NCI-H2227 (cell line): ENCODE measurements around the gene CLTRN.

Experiments
- DNase-seq: peaks from one replicate; lab custom pipeline; 2025; ENCODE audit not compliant: unreplicated experiment; lab: John Stamatoyannopoulos, UW

Gene CLTRN

DNA sequence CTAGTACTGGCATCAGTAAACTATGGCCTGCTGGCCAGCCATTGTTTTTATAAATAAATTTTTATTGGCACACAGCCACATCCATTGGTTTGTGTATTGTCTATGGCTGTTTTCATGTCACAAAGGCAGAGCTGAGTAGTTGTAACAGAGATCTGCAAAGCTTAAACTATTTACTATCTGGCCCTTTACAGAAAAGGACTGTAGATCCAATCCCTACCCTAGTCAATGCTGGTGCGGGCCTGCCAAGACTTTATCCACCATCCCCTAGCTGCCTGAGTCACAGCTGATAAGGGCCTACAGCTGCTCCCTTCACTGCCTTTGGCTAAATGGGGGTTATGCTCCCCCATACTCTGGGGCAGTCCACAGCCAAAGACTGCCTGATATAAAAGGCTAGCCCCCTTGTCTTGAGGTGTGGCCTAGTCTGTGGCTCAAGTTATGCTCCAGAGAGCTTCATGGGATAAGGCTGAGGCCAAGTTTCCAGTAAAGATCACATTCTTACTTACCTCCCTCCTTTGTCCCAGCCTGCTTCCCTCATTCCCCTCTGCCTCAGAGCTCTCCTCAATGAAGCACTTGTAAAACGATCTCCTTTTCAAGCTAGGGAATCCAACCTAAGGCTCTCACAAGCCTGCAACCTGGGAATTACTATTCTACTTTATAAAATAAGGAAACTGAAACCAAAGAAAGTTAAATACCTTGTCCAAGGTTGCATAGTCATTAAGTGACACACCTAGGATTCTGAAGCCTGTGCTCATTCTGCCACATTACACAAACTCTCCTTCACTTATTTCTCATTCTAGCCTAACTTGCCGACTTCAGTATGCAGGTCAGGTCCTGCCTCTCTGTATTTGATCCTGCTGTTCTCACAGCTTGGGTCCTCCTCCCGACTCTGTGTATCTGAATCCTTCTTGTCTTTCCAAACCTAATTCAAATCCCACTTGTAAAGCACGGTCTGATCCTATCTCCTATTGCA lies 84.5 kb downstream of the CLTRN start:
- DNase-seq: no peak
